Measurements from ENCODE around the gene LGR6. TPM values are rescaled to one million over a fixed set of nuclear protein-coding genes. Genes with fewer than 3 reads are reported as not detected.

The LGR6 gene
- total and polyA plus RNA-seq, 2 of the 8 experiments (the other 6 are each of a cell fraction or from before 2014, with no cell fraction given), result 0.50 to 1.0 TPM

GRCh38 chr1:202187697-202188407 lies 5.7 kb upstream of the LGR6 start (continued):
- TF ChIP-seq MAFK (IDR thresholded peaks at IDR 0.05; ENCODE audit: low read depth, low read length), result no peak
- TF ChIP-seq CREB1 (IDR thresholded peaks at IDR 0.05), result no peak
- TF ChIP-seq TEAD4 (IDR thresholded peaks at IDR 0.05; ENCODE audit: low read depth, low read length), result no peak
- TF ChIP-seq ATF2 (IDR thresholded peaks at IDR 0.05; ENCODE audit: low read length), result no peak
- no peak for TF ChIP-seq CEBPB (IDR thresholded peaks at IDR 0.05; ENCODE audit: low read depth, low read length)
- TF ChIP-seq POLR2A (IDR thresholded peaks at IDR 0.05; ENCODE audit: control extremely low read depth in 1 of 2, low read depth in 2 of 2, low read length in 2 of 2), result no peak
